H9 (cell line): ENCODE data around the gene FAM8A1. TPM values are rescaled to one million over a fixed set of nuclear protein-coding genes. Genes with fewer than 3 reads are reported as not detected.

Experiments
- DNase-seq: peaks from one replicate; pipeline ENCODE4 v3.0.0-alpha.2; 2017
- H2AFZ ChIP-seq: one replicate; pipeline ENCODE4 v1.6.1; 2013; ENCODE audit warnings: mild to moderate bottlenecking, low read length, control low read depth, moderate library complexity
- H2AK5ac ChIP-seq: 2 replicates; pipeline ENCODE4 v1.6.1; 2013; ENCODE audit warnings: low read length, control low read depth, mixed read lengths; ENCODE audit not compliant: insufficient read length
- H2BK120ac ChIP-seq: one replicate; pipeline ENCODE4 v1.6.1; 2013; ENCODE audit warnings: low read depth, mild to moderate bottlenecking, low read length, control low read depth, inconsistent platforms; ENCODE audit not compliant: poor library complexity, severe bottlenecking
- H2BK12ac ChIP-seq: 2 replicates; pipeline ENCODE4 v1.6.1; 2013; ENCODE audit warnings: low read length, control low read depth, mixed read lengths, low read depth; ENCODE audit not compliant: insufficient read length
- H2BK15ac ChIP-seq: 2 replicates; pipeline ENCODE4 v1.6.1; 2013; ENCODE audit warnings: low read depth, low read length, control low read depth
- H2BK20ac ChIP-seq: one replicate; pipeline ENCODE4 v1.6.1; 2013; ENCODE audit warnings: low read depth, mild to moderate bottlenecking, low read length, control low read depth, inconsistent platforms; ENCODE audit not compliant: poor library complexity, severe bottlenecking
- H2BK5ac ChIP-seq: 2 replicates; pipeline ENCODE4 v1.6.1; 2013; ENCODE audit warnings: low read length, control low read depth, mixed read lengths; ENCODE audit not compliant: insufficient read length
- H3K14ac ChIP-seq: 2 replicates; pipeline ENCODE4 v1.6.1; 2013; ENCODE audit warnings: low read length, control low read depth; ENCODE audit not compliant: insufficient read depth
- H3K18ac ChIP-seq: 2 replicates; pipeline ENCODE4 v1.6.1; 2013; ENCODE audit warnings: low read depth, mild to moderate bottlenecking, mixed read lengths, low read length, control low read depth; ENCODE audit not compliant: insufficient read length
- H3K23ac ChIP-seq: 2 replicates; pipeline ENCODE4 v1.6.1; 2013; ENCODE audit warnings: low read length, control low read depth, mixed read lengths, low read depth; ENCODE audit not compliant: insufficient read length
- H3K23me2 ChIP-seq: 2 replicates; pipeline ENCODE4 v1.6.1; 2013; ENCODE audit warnings: low read depth, mild to moderate bottlenecking, mixed read lengths, low read length, control low read depth; ENCODE audit not compliant: insufficient read length, poor library complexity, severe bottlenecking
- H3K27ac ChIP-seq: 2 replicates; pipeline ENCODE4 v1.5.1; 2013; ENCODE audit warnings: low read length, control low read depth, mixed read lengths, low read depth; ENCODE audit not compliant: insufficient read length
- H3K27me3 ChIP-seq: 2 replicates; pipeline ENCODE4 v1.6.1; 2013; ENCODE audit warnings: low read length, control low read depth, inconsistent platforms; ENCODE audit not compliant: insufficient read depth
- H3K4ac ChIP-seq: 2 replicates; pipeline ENCODE4 v1.6.1; 2013; ENCODE audit warnings: low read depth, mild to moderate bottlenecking, control low read depth, inconsistent platforms, low read length, moderate library complexity
- H3K4me1 ChIP-seq: 2 replicates; pipeline ENCODE4 v1.6.1; 2013; ENCODE audit warnings: low read length, control low read depth, inconsistent platforms; ENCODE audit not compliant: insufficient read depth
- H3K4me2 ChIP-seq: 2 replicates; pipeline ENCODE4 v1.6.1; 2013; ENCODE audit warnings: low read length, control low read depth, mixed read lengths; ENCODE audit not compliant: insufficient read length, insufficient read depth
- H3K56ac ChIP-seq: 2 replicates; pipeline ENCODE4 v1.6.1; 2013; ENCODE audit warnings: low read depth, mild to moderate bottlenecking, mixed read lengths, low read length, control low read depth; ENCODE audit not compliant: insufficient read length
- H3K79me1 ChIP-seq: 2 replicates; pipeline ENCODE4 v1.6.1; 2013; ENCODE audit warnings: low read depth, mild to moderate bottlenecking, moderate library complexity, low read length, control low read depth, inconsistent platforms; ENCODE audit not compliant: insufficient read depth, poor library complexity, severe bottlenecking
- H3K79me2 ChIP-seq: 2 replicates; pipeline ENCODE4 v1.6.1; 2013; ENCODE audit warnings: low read length, control low read depth, inconsistent platforms; ENCODE audit not compliant: insufficient read depth
- H3K9ac ChIP-seq: 2 replicates; pipeline ENCODE4 v1.6.1; 2013; ENCODE audit warnings: low read length, control low read depth, mixed read lengths; ENCODE audit not compliant: insufficient read length; ENCODE audit errors: extremely low read depth
- H3K9me3 ChIP-seq: one replicate; pipeline ENCODE4 v1.6.1; 2013; ENCODE audit warnings: low read depth, low read length, inconsistent platforms; ENCODE audit not compliant: control insufficient read depth
- H3T11ph ChIP-seq: one replicate; pipeline ENCODE4 v1.6.1; 2013; ENCODE audit warnings: mild to moderate bottlenecking, low read length, control low read depth, inconsistent platforms
- H4K20me1 ChIP-seq: one replicate; pipeline ENCODE4 v1.6.1; 2013; ENCODE audit not compliant: control insufficient read depth, insufficient read length, insufficient read depth
- H4K5ac ChIP-seq: 2 replicates; pipeline ENCODE4 v1.6.1; 2013; ENCODE audit warnings: low read depth, mild to moderate bottlenecking, mixed read lengths, low read length, control low read depth; ENCODE audit not compliant: insufficient read length
- H4K8ac ChIP-seq: replicated peaks from 2 replicates; pipeline ENCODE4 v1.6.1; 2013; ENCODE audit warnings: low read length, control low read depth, mixed read lengths, low read depth; ENCODE audit not compliant: insufficient read length
- H4K91ac ChIP-seq: 2 replicates; pipeline ENCODE4 v1.6.1; 2013; ENCODE audit warnings: low read depth, mild to moderate bottlenecking, moderate library complexity, mixed read lengths, low read length, control low read depth; ENCODE audit not compliant: insufficient read length
- H3K27ac Mint-ChIP-seq, 3 experiments: 2 replicates in 2 of 3; 3 replicates in 1 of 3; pipeline ENCODE4 v1.8.0; 2020 to 2021; ENCODE audit warnings: mixed read lengths in 3 of 3, mild to moderate bottlenecking in 1 of 3, moderate library complexity in 1 of 3
- H3K27me3 Mint-ChIP-seq: 2 replicates; pipeline ENCODE4 v1.8.0; 2021; ENCODE audit warnings: low read depth, mild to moderate bottlenecking, moderate library complexity, mixed read lengths
- H3K36me3 Mint-ChIP-seq, 3 experiments: 2 replicates in 2 of 3; 3 replicates in 1 of 3; pipeline ENCODE4 v1.8.0; 2020 to 2021; ENCODE audit warnings: low read depth in 3 of 3, mixed read lengths in 3 of 3; ENCODE audit not compliant: insufficient read depth in 1 of 3
- H3K4me1 Mint-ChIP-seq, 2 experiments: 2 replicates each; pipeline ENCODE4 v1.8.0; 2020; ENCODE audit warnings: mixed read lengths in 2 of 2
- H3K4me3 Mint-ChIP-seq, 2 experiments: 2 replicates in 1 of 2; 3 replicates in 1 of 2; pipeline ENCODE4 v1.8.0; 2020 to 2021; ENCODE audit warnings: mild to moderate bottlenecking in 2 of 2, mixed read lengths in 2 of 2, moderate library complexity in 1 of 2
- H3K9me3 Mint-ChIP-seq, 2 experiments: 2 replicates in 1 of 2; 3 replicates in 1 of 2; pipeline ENCODE4 v1.8.0; 2020; ENCODE audit warnings: mild to moderate bottlenecking in 2 of 2, mixed read lengths in 2 of 2, moderate library complexity in 1 of 2
- CTCF ChIP-seq: fragments of 200-600 bp; sonication (generic); conservative IDR thresholded peaks from 3 replicates; pipeline ENCODE4 v1.8.0; 2021; ENCODE audit warnings: antibody characterized with exemption, mild to moderate bottlenecking
- WGBS: extraction: QIAGEN DNeasy Blood & Tissue Kit; methylation state at CpG from one replicate; pipeline ENCODE4 v1.1.7; 2013; ENCODE audit warnings: missing lambda C conversion rate, low lambda C conversion rate, mixed read lengths; ENCODE audit not compliant: insufficient read length; ENCODE audit errors: extremely low coverage; 5-methylcytosine and 5-hydroxymethylcytosine counted together
- total RNA-seq: library from RNA; stranded (reverse); gene quantifications from 2 replicates; pipeline ENCODE4 v1.2.1, GENCODE V29; 2021

FAM8A1 gene
- total RNA-seq, 1 experiment from 2014 or later = 11.0 TPM

- H3K4me1 Mint-ChIP-seq = no peaks in the 10 kb centered on the region
- H2BK5ac ChIP-seq = no peak overlapping the region
- H3K56ac ChIP-seq = no peak overlapping the region
- no peak overlapping the region for H2BK120ac ChIP-seq
- peaks cover 6 to 24% (median 20%) of the 10 kb centered on the region in 3 experiments; a peak in 6 of 7 replicates for H3K36me3 Mint-ChIP-seq
- H3K9ac ChIP-seq = no peak overlapping the region
- no peak overlapping the region for H3K27ac ChIP-seq
- H3K18ac ChIP-seq = no peak overlapping the region
- H3K23me2 ChIP-seq = no peaks in the 10 kb centered on the region
- no peak overlapping the region for H2BK15ac ChIP-seq
- no peak overlapping the region for H4K5ac ChIP-seq
- H3K4ac ChIP-seq = no peak overlapping the region
- H3K23ac ChIP-seq = no peak overlapping the region
- H4K8ac ChIP-seq = no peak overlapping the region
- H3T11ph ChIP-seq = no peak overlapping the region
- no CpG with 5 or more reads among the region's 9 CpGs for WGBS
- H3K4me3 Mint-ChIP-seq = no peak overlapping the region
- H4K91ac ChIP-seq = no peak overlapping the region
- H3K4me2 ChIP-seq = no peak overlapping the region
- H3K79me1 ChIP-seq = no peaks in the 10 kb centered on the region
- H4K20me1 ChIP-seq = no peaks in the 10 kb centered on the region
- H2AFZ ChIP-seq = no peak overlapping the region
- H3K27me3 ChIP-seq = no peaks in the 10 kb centered on the region; the same call in 1 of the 2 replicates
- no peaks in the 10 kb centered on the region for H3K27me3 Mint-ChIP-seq
- H3K14ac ChIP-seq = no peak overlapping the region
- H3K27ac Mint-ChIP-seq = no peak overlapping the region
- no peaks in the 10 kb centered on the region for H3K9me3 ChIP-seq
- H2AK5ac ChIP-seq = no peak overlapping the region
- H2BK20ac ChIP-seq = no peak overlapping the region
- TF ChIP-seq CTCF = no peak
- no peaks in the 10 kb centered on the region for H3K9me3 Mint-ChIP-seq
- DNase-seq = no peak
- no peak overlapping the region for H2BK12ac ChIP-seq
- no peaks in the 10 kb centered on the region for H3K79me2 ChIP-seq
- no peaks in the 10 kb centered on the region for H3K4me1 ChIP-seq
Observed at GRCh38 chr6:17551383-17551958, 48.6 kb upstream of the FAM8A1 start.
